GM12801 (cell line): ENCODE measurements around the gene ALKBH3.

Source experiments
- TF ChIP-seq, protein P1 (sequence below): IDR thresholded peaks from one replicate; pipeline ENCODE4 v1.5.1; 2011; ENCODE audit warnings: control low read depth; ENCODE audit not compliant: insufficient read length; ENCODE audit errors: extremely low read depth

The ALKBH3 gene

DNA sequence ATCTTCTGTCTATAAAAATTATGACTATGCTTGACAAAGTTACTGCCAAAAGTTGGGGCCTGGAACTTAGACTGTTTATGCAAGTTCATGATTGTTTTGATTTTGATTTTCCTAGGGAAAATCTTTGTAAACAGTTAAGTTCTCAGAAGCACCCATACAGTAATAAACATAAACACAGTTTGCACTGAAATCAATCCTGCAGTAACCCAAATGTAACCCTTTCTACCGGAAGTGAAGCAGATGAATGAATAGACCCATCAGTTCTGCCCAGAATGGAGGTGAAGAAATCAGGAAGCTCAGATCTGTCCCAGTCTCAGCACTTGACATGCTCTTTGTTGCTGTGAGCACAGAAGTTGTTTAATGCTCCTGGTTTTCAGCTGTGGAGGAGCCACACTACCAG, 37.2 kb downstream of the ALKBH3 start:
- TF ChIP-seq, protein P1, sequence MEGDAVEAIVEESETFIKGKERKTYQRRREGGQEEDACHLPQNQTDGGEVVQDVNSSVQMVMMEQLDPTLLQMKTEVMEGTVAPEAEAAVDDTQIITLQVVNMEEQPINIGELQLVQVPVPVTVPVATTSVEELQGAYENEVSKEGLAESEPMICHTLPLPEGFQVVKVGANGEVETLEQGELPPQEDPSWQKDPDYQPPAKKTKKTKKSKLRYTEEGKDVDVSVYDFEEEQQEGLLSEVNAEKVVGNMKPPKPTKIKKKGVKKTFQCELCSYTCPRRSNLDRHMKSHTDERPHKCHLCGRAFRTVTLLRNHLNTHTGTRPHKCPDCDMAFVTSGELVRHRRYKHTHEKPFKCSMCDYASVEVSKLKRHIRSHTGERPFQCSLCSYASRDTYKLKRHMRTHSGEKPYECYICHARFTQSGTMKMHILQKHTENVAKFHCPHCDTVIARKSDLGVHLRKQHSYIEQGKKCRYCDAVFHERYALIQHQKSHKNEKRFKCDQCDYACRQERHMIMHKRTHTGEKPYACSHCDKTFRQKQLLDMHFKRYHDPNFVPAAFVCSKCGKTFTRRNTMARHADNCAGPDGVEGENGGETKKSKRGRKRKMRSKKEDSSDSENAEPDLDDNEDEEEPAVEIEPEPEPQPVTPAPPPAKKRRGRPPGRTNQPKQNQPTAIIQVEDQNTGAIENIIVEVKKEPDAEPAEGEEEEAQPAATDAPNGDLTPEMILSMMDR, result no peak

GRCh38 chr11:43918662-43919061, 38.0 kb downstream of the ALKBH3 start:
- TF ChIP-seq, protein P1, result no peak

- TF ChIP-seq, protein P1, result no peak
These were observed 39.4 kb downstream of the ALKBH3 start for GRCh38 chr11:43919852-43920597.

- TF ChIP-seq, protein P1, result no peak
These were observed 40.2 kb downstream of the ALKBH3 start for GRCh38 chr11:43920598-43921419.

GRCh38 chr11:43921561-43922294, 41.1 kb downstream of the ALKBH3 start:
- TF ChIP-seq, protein P1, result no peak

DNA sequence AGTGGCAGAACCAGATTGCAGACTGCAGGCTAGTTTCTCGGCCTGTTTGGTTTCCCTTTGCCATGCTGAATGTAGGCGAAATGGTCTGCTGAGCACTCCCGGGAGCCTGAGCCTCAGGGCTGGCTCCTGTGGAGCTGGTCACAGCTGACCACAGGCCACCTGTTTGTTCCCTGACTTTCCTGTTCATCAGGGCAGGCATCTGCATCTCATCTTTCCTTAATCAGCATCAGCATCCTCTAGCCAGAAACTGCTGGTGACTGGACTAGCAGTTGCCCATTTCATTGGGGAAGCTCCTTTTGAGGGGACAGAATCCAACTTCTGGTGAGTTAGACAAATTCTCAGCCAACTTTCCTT, 41.6 kb downstream of the ALKBH3 start:
- TF ChIP-seq, protein P1, result no peak
